Stimulated activated CD4-positive, alpha-beta T cell treated with anti-CD3 and anti-CD28 coated beads, Interleukin-4, amount 100 ng/mL, for 24 hours (primary cell): ENCODE measurements around the gene CACNG7.

ENCODE experiments used
- DNase-seq: peaks from one replicate; pipeline ENCODE4 v3.0.0-alpha.2; 2020

Gene CACNG7

DNA sequence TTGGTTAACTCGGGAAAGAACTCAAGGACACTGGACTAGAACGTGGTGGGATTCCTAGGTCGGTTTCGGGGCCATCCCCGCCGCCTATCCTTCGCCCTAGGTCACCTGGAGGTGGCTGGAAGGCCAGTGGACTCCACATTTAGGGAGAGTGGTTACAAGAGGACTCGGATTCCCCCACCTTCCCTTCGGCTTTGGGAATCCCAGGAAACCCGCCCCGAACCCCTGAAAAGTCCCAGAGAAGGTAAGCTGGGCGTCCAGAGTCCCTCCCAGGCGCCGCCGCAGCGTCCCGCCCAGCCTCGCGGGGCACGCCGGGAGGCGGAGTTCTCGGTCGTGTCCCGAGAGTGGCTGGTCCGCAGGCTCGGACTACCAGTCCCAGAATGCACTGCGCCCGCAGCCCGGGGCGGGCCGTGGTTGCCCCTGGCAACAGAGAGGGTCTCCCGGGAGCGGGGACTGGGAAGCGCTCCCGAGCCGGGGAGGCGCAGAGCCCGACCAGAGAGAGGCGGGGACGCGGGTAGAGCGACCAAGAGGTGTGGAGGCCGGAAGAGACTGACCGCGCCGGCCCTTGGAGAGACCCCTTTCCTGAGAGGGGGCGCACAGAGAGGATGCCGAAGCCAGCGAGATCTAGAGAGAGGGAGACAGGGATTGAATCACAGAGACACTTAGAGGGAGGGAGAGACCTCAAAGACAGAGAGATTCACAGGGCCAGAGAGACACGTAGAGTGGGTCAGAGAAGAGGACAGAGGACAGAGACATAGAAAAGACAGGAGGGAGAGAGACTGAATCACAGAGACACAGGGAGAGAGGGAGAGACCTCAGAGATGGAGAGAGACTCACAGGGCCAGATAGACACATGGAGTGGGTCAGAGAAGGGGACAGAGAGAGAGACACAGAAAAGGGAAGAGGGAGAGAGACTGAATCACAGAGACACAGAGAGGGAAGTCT lies 29.7 kb upstream of the CACNG7 start:
- DNase-seq, result peak; percentile 77

DNA sequence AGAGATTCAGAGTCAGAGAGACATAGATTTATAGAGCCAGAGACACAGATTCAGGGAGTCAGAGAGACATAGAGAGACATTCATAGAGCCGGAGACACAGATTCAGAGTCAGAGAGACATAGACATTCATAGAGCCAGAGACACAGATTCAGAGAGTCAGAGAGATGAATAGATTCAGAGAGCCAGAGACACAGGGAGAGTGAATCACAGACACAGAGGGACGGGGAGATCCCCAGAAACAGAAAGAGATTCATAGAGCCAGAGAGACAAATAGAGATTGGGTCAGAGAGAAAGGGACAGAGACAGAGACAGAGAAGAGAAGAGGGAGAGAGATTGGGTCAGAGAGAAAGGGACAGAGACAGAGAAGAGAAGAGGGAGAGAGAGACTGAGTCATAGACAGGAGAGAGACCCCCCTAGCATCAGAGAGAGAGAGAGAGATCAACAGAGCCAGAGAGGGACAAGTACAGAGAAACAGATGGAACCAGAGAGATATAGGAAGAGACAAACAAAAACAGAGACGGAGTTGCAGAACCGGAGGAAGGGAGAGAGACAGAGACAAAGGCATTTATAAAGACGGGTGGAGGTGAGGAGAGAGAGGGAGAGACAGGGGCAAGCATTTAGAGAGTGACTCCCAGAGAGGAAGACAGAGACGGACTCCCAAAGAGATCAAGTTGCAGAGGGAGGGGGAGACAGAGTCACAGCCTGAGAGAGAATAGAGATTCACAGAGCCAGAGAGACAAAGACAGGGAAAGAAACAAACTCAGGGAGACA lies 28.2 kb upstream of the CACNG7 start:
- DNase-seq, result no peak

DNA sequence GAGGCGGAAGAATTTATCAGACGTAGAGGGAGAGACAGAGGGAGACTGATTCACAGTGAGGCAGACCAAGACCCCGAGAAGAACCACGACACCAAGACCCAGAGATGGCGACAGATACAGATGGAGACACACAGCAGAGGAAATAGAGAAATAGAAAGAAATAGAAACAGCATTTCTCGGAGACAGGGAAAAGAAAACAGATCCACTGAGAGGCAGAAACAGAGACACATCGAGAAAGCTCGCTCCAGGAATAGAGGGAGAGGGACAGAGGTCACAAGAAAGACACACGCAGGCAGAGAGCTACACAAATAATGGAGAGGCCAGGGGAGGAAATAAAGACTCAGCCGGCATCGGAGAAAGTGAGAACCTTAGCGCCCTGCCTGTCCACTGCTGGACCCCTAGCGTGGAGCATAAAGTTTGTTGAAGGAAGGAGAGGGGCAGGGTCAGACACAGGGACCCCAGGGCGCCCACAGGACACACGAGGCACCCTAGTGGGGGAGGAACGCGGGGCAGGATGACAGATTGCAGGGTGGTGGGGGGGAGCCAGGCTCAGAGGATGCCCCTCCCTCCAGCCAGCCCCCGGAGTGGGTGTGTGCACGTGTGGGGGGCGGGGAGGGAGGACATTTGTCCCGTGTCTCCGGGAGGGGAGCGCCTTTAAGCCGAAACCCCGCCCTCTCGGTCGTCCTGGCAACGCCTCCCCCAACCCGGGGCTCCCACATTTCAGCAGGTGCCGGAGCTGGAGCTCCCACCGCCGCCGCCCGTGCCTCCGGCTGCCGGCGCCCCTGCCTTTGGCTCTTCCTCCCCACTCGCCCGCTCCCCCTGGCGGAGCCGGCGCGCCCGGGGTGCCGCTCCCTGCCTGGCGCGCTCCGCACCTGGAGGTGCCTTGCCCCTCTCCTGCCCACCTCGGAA lies 27.3 kb upstream of the CACNG7 start, which contains the start of gene PRKCG:
PRKCG (plus strand) TSS at position 716 of the 909 bp plus-strand sequence. CDS start 298 bp downstream, outside the sequence.
- peak; percentile 39 for DNase-seq

DNA sequence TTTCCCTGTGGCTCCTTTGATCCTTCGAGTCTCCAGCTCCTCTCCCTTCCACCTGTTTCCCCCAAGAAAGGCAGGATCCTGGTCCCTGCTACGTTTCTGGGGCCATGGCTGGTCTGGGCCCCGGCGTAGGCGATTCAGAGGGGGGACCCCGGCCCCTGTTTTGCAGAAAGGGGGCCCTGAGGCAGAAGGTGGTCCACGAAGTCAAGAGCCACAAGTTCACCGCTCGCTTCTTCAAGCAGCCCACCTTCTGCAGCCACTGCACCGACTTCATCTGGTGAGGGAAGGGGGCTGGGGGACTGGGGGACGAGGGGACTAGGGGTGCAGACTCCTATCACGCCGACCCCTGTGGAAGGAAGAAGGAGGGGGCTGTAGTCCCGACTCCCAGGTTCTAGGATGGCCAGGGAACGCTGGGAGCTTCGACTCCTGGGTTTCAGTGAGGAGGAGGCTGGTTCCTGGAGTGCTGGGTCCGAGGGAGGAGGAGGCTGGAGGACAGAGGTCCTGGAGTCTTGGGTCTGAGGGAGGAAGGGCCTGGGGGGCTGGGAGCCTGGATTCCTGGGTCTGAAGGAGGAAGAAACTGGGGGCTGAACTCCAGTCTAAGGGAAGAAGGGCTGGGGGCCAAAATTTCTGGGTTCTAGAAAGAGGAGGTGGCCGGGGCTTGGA lies 26.6 kb upstream of the CACNG7 start:
- DNase-seq, result no peak

DNA sequence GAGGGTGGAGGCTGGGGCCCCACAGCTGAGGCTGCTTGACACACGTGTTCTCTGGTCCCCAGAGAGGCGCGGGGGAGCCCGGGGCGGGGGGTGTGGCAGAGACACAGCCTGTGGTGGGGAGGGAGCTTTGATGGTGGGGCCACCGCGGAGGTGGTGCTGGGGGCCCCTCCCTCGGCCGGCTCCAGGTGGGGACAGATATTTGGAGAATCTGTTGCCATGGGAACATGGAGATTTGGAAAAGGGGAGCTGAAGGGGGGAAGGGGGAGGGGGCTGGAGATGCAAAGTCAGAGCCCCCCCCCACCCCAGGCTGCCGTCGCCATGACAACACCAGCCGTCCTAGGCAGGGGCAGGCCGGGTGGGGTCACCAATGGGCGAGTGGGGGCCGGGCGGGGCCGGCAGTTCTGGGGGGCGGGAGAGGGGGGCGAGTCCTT lies 25.8 kb upstream of the CACNG7 start:
- no peak for DNase-seq

DNA sequence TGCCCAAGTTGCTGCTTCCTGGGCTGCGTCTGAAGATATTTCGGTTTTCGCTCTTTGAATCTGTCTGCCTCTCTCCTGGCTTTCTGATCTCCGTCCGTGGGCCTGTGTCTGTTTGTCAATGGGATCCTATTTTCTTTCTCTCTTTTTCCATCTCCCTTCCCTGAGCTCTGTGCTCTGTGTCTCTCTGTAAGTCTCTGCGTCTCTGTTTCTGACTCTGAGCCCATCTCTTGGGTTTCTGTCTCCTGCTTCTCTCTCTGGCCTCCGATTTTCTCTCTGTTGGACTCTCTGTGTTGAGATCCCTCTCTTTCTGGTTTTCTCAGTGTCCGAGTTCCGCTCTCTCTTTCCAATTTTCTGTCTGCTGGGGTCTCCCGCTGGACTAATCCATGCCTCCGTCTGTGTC lies 25.3 kb upstream of the CACNG7 start:
- no peak for DNase-seq

DNA sequence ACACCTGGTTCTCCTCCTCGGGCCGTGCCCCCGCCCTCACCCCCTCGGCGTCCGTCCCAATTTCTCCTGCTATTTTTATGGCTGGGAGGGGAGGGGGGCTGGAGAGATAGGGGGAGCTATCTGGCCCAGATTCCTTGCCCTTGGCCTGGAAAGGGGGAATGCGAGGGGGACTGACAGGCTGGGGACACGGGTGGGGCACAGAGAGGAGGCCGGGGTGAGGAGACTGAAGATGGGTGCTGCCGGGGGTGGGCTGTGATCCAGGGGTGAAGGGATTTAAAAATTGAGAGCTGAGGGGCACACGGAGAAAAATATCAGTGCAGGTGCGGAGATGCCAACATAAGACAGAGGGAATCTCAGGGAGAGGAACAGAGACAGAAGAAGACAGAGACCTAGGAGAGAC lies 24.8 kb upstream of the CACNG7 start:
- DNase-seq, result no peak

DNA sequence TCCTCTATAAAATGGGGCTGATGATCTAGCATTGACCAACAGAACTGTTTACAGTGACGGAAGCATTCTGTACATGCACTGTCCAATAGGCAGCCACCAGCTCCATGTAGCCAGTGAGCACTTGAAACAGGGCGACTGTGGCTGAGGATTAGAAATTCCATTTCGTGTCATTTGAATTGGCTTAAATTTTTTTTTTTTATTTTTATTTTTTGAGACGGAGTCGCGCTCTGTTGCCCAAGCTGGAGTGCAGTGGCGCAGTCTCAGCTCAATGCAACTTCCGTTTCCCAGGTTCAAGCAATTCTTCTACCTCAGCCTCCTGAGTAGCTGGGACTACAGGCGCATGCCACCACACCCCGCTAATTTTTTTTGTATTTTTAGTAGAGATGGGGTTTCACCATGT lies 24.0 kb upstream of the CACNG7 start:
- DNase-seq, result no peak

DNA sequence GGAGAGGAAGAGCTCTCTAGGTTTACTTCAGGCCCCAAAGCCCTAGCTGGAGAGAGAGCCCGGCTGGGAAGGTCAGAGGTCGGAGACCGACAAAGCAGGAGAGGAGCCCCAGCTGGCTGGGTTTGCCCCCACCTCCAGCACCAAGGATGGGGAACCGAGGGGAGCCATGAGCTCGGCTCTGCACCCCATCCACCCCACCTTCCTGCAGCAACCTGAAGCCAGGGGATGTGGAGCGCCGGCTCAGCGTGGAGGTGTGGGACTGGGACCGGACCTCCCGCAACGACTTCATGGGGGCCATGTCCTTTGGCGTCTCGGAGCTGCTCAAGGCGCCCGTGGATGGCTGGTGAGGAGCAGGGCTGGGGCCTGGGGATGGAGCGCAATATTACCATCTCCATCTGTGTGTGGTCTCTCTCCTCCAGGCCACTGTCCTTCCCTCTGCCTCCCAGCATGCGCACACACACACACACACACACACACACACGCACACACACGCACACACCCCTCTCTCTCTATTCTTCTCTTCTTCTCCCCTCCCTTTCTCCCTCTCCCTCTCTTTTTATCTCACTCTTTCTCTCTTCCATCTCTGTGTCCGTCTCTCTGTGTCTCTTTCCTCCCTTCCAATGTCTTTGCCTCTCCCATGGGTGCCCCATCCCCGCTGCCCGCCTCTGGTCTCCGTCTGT lies 16.6 kb upstream of the CACNG7 start:
- no peak for DNase-seq

DNA sequence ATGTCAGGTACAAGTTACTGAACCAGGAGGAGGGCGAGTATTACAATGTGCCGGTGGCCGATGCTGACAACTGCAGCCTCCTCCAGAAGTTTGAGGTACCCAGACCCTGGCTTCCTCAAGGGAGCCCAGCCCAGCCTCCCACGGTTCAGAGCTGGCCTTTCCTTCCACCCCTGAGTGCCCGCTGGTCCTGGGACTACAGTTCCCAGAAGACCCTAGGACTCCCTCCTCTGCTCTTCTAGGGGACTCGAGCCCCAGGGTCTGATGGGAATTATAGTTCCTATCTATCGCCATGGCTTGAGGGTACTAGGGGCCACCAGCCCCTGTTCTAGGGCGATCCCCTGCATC lies 16.1 kb upstream of the CACNG7 start:
- no peak for DNase-seq

DNA sequence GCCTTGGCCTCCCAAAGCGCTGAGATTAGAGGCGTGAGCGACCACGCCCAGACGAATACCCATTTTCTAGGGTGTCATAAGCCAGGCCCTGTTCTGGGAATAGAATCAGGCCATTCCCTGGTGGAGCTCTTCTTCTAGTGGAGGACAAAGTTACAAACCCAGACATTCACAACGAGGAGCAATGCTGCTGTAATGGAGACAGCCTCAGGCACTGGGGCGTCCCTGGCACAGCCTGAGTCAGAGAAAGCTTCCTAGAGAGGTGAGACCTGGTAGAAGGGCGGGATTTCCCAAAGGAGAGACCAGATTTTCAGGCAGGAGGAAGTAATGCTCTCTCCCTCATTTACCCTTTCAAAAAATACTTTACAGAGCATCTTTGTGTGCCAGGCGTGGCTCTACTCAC lies 14.4 kb upstream of the CACNG7 start:
- no peak for DNase-seq

DNA sequence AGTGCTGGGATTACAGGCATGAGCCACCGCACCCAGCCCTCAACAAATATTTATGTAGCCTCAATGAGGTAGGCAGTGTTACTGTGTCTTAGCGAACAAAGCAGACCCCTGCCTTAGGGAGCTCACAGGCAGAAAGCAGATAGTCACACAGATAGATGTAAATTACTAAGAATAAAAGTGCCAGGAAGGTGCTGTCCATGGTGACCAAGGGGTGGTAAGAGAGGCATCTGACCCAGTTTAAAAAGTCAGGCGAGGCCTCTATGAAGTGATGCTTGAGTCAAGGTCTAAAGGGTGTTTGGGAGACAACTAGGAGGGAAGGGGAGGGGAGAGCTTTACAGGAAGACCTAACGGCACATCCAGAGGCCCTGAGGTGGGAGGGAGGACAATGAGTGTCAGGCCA lies 12.4 kb upstream of the CACNG7 start:
- no peak for DNase-seq

DNA sequence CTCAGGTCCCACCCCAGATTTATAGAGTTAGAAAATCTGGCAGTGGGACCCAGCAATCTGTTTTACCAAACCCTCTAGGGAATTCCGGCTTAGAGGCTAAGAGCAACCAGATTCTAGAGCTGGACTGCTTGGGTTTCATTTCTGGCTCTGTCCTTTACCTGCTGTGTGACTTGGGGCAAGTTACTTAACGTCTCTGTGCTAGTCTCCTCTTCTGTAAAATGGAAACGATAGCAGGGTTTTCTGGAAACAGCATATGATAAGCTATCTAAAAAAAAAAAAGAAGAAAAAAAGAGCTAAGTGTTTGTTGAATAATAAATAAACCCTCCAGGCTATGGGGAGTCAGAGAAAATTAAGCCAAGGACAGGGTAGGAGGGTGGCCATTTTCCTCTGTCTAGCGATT lies 11.6 kb upstream of the CACNG7 start:
- DNase-seq, result no peak

DNA sequence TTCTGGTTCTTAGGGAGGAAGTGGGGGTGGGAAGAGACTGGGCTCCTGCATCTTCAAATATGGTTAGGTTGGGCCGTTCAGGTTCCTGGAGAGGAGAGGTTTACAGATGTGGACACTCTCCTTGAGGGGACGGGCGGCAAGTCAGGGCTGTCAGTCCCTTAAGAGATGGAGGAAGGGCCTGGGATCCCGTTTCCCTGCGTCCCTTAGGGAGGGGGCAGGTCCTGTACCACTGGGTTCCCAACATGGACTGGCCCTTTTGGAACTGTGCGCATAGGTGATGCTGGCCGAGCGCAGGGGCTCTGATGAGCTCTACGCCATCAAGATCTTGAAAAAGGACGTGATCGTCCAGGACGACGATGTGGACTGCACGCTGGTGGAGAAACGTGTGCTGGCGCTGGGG lies 10.9 kb upstream of the CACNG7 start:
- no peak for DNase-seq

DNA sequence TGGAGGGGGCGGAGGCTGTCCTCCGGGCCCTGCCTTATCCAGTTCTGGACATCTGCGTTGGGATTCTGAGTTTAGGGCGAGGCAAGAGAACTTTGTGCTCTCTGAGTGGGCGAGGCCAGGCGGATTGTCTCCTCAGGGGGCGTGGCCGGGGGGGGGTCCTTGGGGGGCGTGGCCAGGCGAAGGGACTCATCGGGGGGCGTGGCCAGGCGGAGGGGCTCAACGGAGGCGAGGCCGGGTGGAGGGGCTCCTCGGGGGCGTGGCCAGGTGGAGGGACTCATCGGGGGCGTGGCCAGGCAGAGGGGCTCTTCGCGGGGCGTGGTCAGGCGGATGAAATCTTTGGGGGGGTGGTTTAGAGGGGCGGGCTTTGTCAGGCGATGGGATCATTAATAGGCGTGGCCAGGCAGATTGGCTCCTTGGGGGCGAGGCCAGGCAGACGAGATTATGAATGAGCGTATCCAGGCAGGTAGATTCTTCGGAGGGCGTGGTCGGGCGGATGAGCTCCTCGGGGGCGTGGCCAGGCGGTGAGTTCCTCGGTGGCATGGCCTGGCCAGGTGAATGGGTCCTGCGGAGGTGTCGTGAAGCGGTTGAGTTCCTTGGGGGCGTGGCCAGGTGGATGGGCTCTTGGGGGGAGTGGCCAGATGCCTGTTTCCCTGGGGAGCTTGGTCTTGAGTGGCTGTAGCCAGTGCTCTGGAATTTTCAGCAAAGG lies 10.3 kb upstream of the CACNG7 start:
- no peak for DNase-seq

DNA sequence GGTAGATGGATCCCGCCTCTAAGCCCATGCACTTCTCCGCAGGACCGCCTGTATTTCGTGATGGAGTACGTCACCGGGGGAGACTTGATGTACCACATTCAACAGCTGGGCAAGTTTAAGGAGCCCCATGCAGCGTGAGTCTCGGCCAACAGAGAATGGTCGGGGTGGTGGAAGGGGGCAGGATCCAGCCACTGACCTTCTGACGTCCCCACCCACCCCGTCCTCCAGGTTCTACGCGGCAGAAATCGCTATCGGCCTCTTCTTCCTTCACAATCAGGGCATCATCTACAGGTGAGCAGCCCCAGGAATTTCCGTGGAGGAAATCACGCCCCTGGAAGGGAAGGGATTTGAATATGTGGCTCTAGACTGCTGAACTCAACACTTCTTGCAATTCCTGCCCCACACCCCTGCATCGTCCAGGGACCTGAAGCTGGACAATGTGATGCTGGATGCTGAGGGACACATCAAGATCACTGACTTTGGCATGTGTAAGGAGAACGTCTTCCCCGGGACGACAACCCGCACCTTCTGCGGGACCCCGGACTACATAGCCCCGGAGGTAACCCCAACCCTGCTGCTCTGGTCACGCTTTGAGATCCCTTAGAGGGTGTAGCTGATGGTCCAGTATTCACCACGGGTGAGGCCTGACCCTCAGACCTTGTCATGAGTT lies 8.8 kb upstream of the CACNG7 start:
- DNase-seq, result no peak

DNA sequence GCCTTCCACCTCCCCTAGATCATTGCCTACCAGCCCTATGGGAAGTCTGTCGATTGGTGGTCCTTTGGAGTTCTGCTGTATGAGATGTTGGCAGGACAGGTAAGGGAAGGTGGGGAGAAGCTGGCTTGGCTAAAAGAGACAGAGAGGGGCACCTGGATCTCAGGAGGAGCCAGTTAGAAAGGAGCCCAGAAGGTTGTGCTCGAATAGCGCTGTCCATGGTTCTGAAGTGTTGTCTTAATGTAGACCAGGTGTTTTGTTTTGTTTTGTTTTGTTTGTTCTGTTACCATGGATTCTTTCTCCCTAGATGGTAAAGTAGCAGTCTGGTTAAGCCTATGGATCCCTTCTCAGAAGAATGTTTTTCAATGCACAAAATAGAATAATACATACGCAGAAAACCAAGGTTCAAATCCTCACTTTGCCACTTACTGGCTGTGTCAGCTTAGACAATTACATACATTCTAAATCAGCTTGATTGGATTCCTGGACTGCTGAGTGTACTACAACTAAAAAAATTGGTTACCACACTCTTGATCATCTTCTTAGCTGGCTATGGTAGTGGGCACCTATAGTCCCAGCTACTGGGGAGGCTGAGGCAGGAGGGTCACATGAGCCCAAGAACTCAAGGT lies 5.9 kb upstream of the CACNG7 start:
- DNase-seq, result peak; percentile 29

DNA sequence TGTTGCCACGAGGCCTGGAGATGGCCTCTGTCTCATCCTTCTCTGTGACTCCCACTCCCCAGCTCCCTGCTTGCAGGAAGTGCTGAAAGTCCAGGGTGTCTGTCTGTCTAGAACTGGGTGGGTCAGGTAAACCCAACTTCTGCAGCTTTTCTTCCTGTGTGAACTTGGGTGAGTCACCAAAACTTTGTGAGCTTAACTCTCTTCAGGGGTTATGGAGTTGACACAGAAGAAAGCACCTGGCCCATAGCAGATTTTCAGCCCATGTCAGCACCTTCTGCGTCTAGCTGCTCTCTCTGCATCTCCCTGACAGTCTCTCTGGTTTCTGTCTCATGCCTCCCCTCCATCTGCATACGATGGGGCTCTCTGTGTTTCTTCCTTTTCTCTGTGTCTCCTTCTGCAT lies 4.2 kb upstream of the CACNG7 start:
- no peak for DNase-seq

DNA sequence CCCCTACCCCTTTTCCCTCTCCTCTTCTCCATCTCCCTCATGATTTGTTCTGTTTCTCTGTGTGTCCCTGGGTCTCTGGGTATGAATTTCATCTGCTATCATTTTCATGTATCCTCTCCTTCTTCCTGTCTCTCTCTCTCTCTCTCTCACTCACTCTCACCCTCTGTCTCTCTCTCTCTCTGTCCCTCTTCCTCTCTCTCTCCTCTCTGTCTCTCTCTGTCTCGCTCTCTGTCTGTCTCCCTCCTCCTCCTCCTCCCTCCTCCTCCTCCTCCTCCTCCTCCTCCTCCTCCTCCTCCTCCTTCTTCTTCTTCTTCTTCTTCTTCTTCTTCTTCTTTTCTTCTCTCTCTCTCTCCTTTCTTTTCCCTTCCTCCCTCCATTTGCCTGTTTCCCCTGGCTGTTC lies 3.3 kb upstream of the CACNG7 start:
- no peak for DNase-seq
